RKO (cell line): ENCODE results near the gene FAM124A.

Experiments
- DNase-seq: peaks from one replicate; pipeline ENCODE4 v3.0.0-alpha.2; 2016; ENCODE audit warnings: low spot score

Gene FAM124A

GRCh38 chr13:51222037-51222685 lies at the start of gene FAM124A:
FAM124A (plus strand) TSS chr13:51222398; CDS start chr13:51222502, 104 bp downstream.
- no peak for DNase-seq

- no peak for DNase-seq
These were observed 47.2 kb upstream of the FAM124A start for GRCh38 chr13:51175021-51175420.

GRCh38 chr13:51175639-51176038 lies 46.6 kb upstream of the FAM124A start:
- no peak for DNase-seq

GRCh38 chr13:51177188-51177587 lies 45.0 kb upstream of the FAM124A start:
- DNase-seq: no peak

GRCh38 chr13:51178456-51179074 lies 43.6 kb upstream of the FAM124A start:
- no peak for DNase-seq

GRCh38 chr13:51179432-51179971 lies 42.7 kb upstream of the FAM124A start:
- DNase-seq: no peak

GRCh38 chr13:51180853-51181511 lies 41.2 kb upstream of the FAM124A start:
- DNase-seq: no peak

- DNase-seq: no peak
These were observed 40.3 kb upstream of the FAM124A start for GRCh38 chr13:51181786-51182383.

- DNase-seq: no peak
These were observed 30.5 kb upstream of the FAM124A start for GRCh38 chr13:51191743-51192142.

- peak; percentile 52 for DNase-seq
These were observed 29.9 kb upstream of the FAM124A start for GRCh38 chr13:51192348-51192747.

GRCh38 chr13:51193387-51193786 lies 28.8 kb upstream of the FAM124A start:
- DNase-seq: no peak

GRCh38 chr13:51194942-51195341 lies 27.3 kb upstream of the FAM124A start:
- no peak for DNase-seq

- DNase-seq: no peak
These were observed 20.3 kb upstream of the FAM124A start for GRCh38 chr13:51201886-51202285.

GRCh38 chr13:51202477-51203046 lies 19.6 kb upstream of the FAM124A start:
- DNase-seq: no peak

GRCh38 chr13:51206584-51206983 lies 15.6 kb upstream of the FAM124A start:
- no peak for DNase-seq

- DNase-seq: no peak
These were observed 14.3 kb upstream of the FAM124A start for GRCh38 chr13:51207881-51208280.

GRCh38 chr13:51208716-51209115 lies 13.5 kb upstream of the FAM124A start:
- no peak for DNase-seq

- DNase-seq: no peak
These were observed 10.3 kb upstream of the FAM124A start for GRCh38 chr13:51211910-51212309.

- DNase-seq: no peak
These were observed 9.4 kb upstream of the FAM124A start for GRCh38 chr13:51212758-51213157.

- DNase-seq: no peak
These were observed 8.9 kb upstream of the FAM124A start for GRCh38 chr13:51213173-51213728.

- DNase-seq: no peak
These were observed 3.6 kb upstream of the FAM124A start for GRCh38 chr13:51218626-51219025.

GRCh38 chr13:51220706-51221105 lies 1.5 kb upstream of the FAM124A start:
- no peak for DNase-seq
